GM23338 (cell line): ENCODE results near the gene CCDC187.

Experiments used
- EZH2 ChIP-seq: fragments of 200-600 bp; sonication (generic); IDR thresholded peaks from one replicate; pipeline ENCODE4 v1.8.0; 2017; ENCODE audit warnings: antibody characterized with exemption, mild to moderate bottlenecking, low read depth; ENCODE audit not compliant: unreplicated experiment
- EZH2phosphoT487 ChIP-seq: fragments of 200-600 bp; sonication (generic); IDR thresholded peaks from one replicate; pipeline ENCODE4 v1.8.1; 2018; ENCODE audit warnings: antibody characterized with exemption; ENCODE audit not compliant: unreplicated experiment
- JUNB ChIP-seq: IDR thresholded peaks from one replicate; pipeline ENCODE4 v1.6.1; 2016; ENCODE audit warnings: antibody characterized with exemption; ENCODE audit not compliant: unreplicated experiment
- NANOG ChIP-seq: IDR thresholded peaks from 2 replicates; pipeline ENCODE4 v1.6.1; 2016; ENCODE audit warnings: antibody characterized with exemption, borderline replicate concordance
- POLR2AphosphoS5 ChIP-seq: IDR thresholded peaks from 2 replicates; pipeline ENCODE4 v1.6.1; 2016; ENCODE audit warnings: antibody characterized with exemption, low read depth
- STAT1 ChIP-seq: IDR thresholded peaks from one replicate; pipeline ENCODE4 v1.6.1; 2016; ENCODE audit warnings: antibody characterized with exemption; ENCODE audit not compliant: unreplicated experiment
- ZNF114 ChIP-seq: fragments of 250-450 bp; sonication (Bioruptor Pico); IDR thresholded peaks from 2 replicates; pipeline ENCODE4 v1.5.0; 2020; ENCODE audit warnings: mild to moderate bottlenecking, moderate library complexity
- ZNF331 ChIP-seq: fragments of 250-450 bp; sonication (Bioruptor Pico); IDR thresholded peaks from 2 replicates; pipeline ENCODE4 v1.5.0; 2020; ENCODE audit warnings: low read depth, mild to moderate bottlenecking, moderate library complexity
- TF ChIP-seq, protein P1 (sequence below), 2 experiments: fragments of 200-600 bp in 1 of 2; sonication (generic) in 1 of 2; conservative IDR thresholded peaks; 2 replicates each; pipeline versions ENCODE4 v1.5.1 to v1.6.1; 2016 to 2017; ENCODE audit warnings: antibody characterized with exemption in 2 of 2, low read depth in 2 of 2, mild to moderate bottlenecking in 2 of 2, moderate library complexity in 1 of 2
- TF ChIP-seq, protein P2 (sequence below): IDR thresholded peaks from one replicate; pipeline ENCODE4 v1.6.1; 2018; ENCODE audit warnings: antibody characterized with exemption; ENCODE audit not compliant: unreplicated experiment
- TF ChIP-seq, protein P3 (sequence below): IDR thresholded peaks from 2 replicates; pipeline ENCODE4 v1.6.1; 2016; ENCODE audit warnings: antibody characterized with exemption

DNA sequence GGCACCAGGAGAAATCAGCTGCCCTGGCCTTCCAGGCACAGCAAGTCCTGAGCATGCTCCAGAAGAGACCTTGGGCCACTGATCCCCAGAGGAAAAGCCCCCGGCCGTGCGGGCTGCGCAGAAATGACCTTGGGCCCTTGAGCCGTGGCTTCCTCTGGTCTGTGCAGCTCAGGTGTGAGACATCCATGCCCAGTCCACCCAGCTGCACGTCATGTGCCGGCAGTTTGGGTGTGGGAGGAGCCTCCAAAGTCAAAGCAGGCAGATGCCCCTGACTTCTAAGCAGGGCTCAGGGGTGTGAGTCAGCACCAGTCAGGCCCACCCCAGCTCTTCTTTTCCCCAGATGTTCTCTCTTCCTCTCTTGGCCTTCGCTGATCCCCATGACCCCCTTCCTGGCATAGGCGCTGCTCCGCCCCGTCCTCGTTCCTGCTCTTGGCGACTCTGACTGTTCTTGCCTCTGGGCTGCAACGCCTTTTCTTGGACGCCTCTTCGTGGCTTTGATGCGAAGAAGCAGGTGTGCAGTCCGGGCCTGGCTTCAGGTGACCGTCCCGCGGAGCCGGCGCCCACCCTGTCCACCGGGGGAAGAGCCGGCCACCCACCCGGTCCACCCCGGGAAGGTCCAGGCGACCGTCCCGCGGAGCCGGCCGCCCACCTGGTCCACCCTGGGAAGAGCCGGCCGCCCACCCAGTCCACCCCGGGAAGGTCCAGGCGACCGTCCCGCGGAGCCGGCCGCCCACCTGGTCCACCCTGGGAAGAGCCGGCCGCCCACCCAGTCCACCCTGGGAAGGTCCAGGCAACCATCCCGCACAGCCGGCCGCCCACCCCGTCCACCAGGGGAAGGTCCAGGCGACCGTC lies 52.4 kb downstream of the CCDC187 start:
- TF ChIP-seq STAT1 (no peak), EZH2 (no peak), JUNB (no peak), NANOG (no peak), EZH2phosphoT487 (no peak), POLR2AphosphoS5 (no peak), ZNF114 (CRISPR knock-in tag) (no peak), ZNF331 (CRISPR knock-in tag) (no peak)
- TF ChIP-seq, protein P1, sequence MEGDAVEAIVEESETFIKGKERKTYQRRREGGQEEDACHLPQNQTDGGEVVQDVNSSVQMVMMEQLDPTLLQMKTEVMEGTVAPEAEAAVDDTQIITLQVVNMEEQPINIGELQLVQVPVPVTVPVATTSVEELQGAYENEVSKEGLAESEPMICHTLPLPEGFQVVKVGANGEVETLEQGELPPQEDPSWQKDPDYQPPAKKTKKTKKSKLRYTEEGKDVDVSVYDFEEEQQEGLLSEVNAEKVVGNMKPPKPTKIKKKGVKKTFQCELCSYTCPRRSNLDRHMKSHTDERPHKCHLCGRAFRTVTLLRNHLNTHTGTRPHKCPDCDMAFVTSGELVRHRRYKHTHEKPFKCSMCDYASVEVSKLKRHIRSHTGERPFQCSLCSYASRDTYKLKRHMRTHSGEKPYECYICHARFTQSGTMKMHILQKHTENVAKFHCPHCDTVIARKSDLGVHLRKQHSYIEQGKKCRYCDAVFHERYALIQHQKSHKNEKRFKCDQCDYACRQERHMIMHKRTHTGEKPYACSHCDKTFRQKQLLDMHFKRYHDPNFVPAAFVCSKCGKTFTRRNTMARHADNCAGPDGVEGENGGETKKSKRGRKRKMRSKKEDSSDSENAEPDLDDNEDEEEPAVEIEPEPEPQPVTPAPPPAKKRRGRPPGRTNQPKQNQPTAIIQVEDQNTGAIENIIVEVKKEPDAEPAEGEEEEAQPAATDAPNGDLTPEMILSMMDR (conservative IDR thresholded peaks at IDR 0.05; ENCODE audit: low read depth in 2 of 2): no peak
- TF ChIP-seq, protein P2, sequence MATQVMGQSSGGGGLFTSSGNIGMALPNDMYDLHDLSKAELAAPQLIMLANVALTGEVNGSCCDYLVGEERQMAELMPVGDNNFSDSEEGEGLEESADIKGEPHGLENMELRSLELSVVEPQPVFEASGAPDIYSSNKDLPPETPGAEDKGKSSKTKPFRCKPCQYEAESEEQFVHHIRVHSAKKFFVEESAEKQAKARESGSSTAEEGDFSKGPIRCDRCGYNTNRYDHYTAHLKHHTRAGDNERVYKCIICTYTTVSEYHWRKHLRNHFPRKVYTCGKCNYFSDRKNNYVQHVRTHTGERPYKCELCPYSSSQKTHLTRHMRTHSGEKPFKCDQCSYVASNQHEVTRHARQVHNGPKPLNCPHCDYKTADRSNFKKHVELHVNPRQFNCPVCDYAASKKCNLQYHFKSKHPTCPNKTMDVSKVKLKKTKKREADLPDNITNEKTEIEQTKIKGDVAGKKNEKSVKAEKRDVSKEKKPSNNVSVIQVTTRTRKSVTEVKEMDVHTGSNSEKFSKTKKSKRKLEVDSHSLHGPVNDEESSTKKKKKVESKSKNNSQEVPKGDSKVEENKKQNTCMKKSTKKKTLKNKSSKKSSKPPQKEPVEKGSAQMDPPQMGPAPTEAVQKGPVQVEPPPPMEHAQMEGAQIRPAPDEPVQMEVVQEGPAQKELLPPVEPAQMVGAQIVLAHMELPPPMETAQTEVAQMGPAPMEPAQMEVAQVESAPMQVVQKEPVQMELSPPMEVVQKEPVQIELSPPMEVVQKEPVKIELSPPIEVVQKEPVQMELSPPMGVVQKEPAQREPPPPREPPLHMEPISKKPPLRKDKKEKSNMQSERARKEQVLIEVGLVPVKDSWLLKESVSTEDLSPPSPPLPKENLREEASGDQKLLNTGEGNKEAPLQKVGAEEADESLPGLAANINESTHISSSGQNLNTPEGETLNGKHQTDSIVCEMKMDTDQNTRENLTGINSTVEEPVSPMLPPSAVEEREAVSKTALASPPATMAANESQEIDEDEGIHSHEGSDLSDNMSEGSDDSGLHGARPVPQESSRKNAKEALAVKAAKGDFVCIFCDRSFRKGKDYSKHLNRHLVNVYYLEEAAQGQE: no peak
- TF ChIP-seq, protein P3, sequence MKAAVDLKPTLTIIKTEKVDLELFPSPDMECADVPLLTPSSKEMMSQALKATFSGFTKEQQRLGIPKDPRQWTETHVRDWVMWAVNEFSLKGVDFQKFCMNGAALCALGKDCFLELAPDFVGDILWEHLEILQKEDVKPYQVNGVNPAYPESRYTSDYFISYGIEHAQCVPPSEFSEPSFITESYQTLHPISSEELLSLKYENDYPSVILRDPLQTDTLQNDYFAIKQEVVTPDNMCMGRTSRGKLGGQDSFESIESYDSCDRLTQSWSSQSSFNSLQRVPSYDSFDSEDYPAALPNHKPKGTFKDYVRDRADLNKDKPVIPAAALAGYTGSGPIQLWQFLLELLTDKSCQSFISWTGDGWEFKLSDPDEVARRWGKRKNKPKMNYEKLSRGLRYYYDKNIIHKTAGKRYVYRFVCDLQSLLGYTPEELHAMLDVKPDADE: no peak
